Cardiac fibroblast (primary cell): ENCODE data around the gene AXIN2.

Source experiments
- DNase-seq, 2 donors: peaks; one replicate each; pipeline versions ENCODE4 v3.0.0 to v3.0.0-alpha.2; 2010; ENCODE audit warnings: low read depth in 2 of 2
- H3K4me3 ChIP-seq, 2 donors: replicated peaks in 1 of 2; 1 replicate in 1 of 2; 2 replicates in 1 of 2; pipeline ENCODE4 v1.5.1; 2011; ENCODE audit warnings: low read depth in 2 of 2, low read length in 2 of 2, mild to moderate bottlenecking in 2 of 2, moderate library complexity in 1 of 2
- CTCF ChIP-seq: IDR thresholded peaks from one replicate; pipeline ENCODE4 v1.5.1; 2011; ENCODE audit warnings: low read depth, mild to moderate bottlenecking, low read length, inconsistent platforms

AXIN2 gene

DNA sequence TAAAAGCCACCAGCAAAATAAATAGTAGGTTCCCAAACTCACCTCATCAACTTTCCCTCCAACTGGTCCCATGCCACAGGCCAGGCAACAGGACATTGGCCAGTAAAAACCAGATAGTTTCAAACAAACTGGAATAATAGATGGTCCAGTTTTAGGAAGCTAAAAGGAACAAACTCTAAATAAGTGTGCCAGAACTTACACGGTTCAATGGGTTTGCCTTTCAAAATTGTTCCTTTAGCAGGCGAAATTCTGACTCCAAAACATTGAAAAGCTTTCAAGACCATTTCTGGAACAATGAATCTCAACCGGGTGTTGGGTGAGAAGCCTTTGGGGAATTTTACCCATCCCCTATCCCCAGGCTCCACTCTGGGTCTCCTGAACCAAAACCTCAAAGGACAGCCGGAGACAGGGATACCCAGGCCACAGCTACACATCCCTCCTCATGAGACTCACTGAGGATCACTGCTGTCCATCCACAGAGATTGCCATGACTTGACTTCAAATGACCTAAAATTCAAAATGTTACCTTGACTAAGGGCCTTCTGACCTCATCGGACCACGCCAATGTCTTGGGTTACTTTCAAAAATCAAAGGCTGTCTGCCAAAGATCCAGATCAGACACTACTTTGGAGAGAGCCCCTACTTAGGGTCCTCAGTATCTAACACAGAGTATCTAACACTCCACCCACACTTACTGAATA is 13.0 kb downstream of the AXIN2 start:
- H3K4me3 ChIP-seq = no peak overlapping the region
- DNase-seq = no peak
- no peak for TF ChIP-seq CTCF

- H3K4me3 ChIP-seq = no peak overlapping the region
- peak; percentile 27 to 32 for DNase-seq
- TF ChIP-seq CTCF = no peak
Observed at GRCh38 chr17:65547253-65547670, 14.2 kb downstream of the AXIN2 start.

- H3K4me3 ChIP-seq = no peak overlapping the region
- no peak for DNase-seq
- TF ChIP-seq CTCF = no peak
Observed at GRCh38 chr17:65546579-65546978, 14.9 kb downstream of the AXIN2 start.

- no peak overlapping the region for H3K4me3 ChIP-seq
- DNase-seq = no peak
- TF ChIP-seq CTCF = no peak
Observed at GRCh38 chr17:65545705-65546523, 15.5 kb downstream of the AXIN2 start.

DNA sequence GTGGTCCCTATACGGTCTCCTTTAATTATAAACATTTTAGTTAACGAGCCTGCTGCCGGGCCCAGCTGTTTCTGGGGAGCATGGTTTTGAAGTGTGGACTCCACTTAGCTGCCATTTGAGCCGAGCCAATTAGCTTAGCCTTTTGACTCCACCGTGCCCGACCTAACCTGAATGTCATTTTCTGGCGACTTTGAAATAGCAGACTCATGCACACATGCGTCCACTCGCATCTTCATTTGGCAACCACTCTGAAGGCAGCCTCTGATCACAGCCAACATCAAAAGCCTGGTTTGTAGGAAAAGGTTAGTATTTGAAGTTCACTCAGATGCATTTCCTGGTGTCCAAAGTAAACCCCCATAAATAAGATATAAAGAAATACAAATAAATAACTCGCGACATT is 16.8 kb downstream of the AXIN2 start:
- H3K4me3 ChIP-seq = no peak overlapping the region
- no peak for DNase-seq
- no peak for TF ChIP-seq CTCF

GRCh38 chr17:65542610-65543009 is 18.8 kb downstream of the AXIN2 start:
- no peak overlapping the region for H3K4me3 ChIP-seq
- no peak for DNase-seq
- no peak for TF ChIP-seq CTCF
